H1 (cell line): ENCODE data around the gene ARFRP1. TPM values are rescaled to one million over a fixed set of nuclear protein-coding genes. Genes with fewer than 3 reads are reported as not detected.

Experiments
- CTCF ChIA-PET: fragments of 300-600 bp; sonication (Branson Sonifier 250); formaldehyde crosslinking; loops from one replicate; lab custom pipeline; 2021; ENCODE audit not compliant: partially characterized antibody; lab: Charles Lee
- POLR2A ChIA-PET: fragments of 300-600 bp; sonication (Branson Sonifier 250); formaldehyde crosslinking; loops from one replicate; lab custom pipeline; 2021; ENCODE audit warnings: inconsistent platforms; ENCODE audit not compliant: partially characterized antibody; lab: Charles Lee
- DNase-seq, 2 experiments: peaks; one replicate each; pipeline versions ENCODE4 v3.0.0 to v3.0.0-alpha.2; 2010 to 2022; ENCODE audit warnings: low spot score in 2 of 2, low read depth in 1 of 2, mixed read lengths in 1 of 2
- FAIRE-seq: peaks from 2 replicates; lab custom pipeline; 2011; peaks lifted over from hg19 to GRCh38; lab: Jason Lieb, UNC
- H2AFZ ChIP-seq: 2 replicates; pipeline ENCODE4 v1.8.1; 2012; ENCODE audit warnings: low read length, inconsistent platforms
- H2AK5ac ChIP-seq: 2 replicates; pipeline ENCODE4 v1.6.1; 2013; ENCODE audit warnings: low read depth, low read length
- H2BK120ac ChIP-seq: replicated peaks from 2 replicates; pipeline ENCODE3; 2013; ENCODE audit warnings: low read depth, low read length, inconsistent platforms
- H2BK12ac ChIP-seq: 2 replicates; pipeline ENCODE4 v1.6.1; 2013; ENCODE audit warnings: low read depth, low read length
- H2BK15ac ChIP-seq: 2 replicates; pipeline ENCODE4 v1.6.1; 2013; ENCODE audit warnings: low read length
- H2BK20ac ChIP-seq: 2 replicates; pipeline ENCODE4 v1.6.1; 2013; ENCODE audit warnings: low read length
- H2BK5ac ChIP-seq: 2 replicates; pipeline ENCODE4 v1.6.1; 2013; ENCODE audit warnings: low read depth, low read length
- H3K14ac ChIP-seq: 2 replicates; pipeline ENCODE4 v1.6.1; 2013; ENCODE audit warnings: inconsistent platforms; ENCODE audit not compliant: insufficient read length
- H3K18ac ChIP-seq: 2 replicates; pipeline ENCODE4 v1.6.1; 2013; ENCODE audit warnings: low read length; ENCODE audit errors: extremely low read depth
- H3K23ac ChIP-seq: 2 replicates; pipeline ENCODE4 v1.6.1; 2013; ENCODE audit warnings: inconsistent platforms; ENCODE audit not compliant: insufficient read length
- H3K23me2 ChIP-seq: 2 replicates; pipeline ENCODE4 v1.6.1; 2013; ENCODE audit warnings: low read depth, low read length
- H3K27ac ChIP-seq: 2 replicates; pipeline ENCODE4 v1.6.1; 2011; ENCODE audit warnings: low read depth, low read length, inconsistent platforms
- H3K27me3 ChIP-seq, 4 experiments: replicated peaks in 1 of 4; 1 replicate in 1 of 4; 2 replicates in 3 of 4; pipeline versions ENCODE4 v1.6.1 to v1.8.1; 2011 to 2013; ENCODE audit warnings: low read length in 3 of 4, mild to moderate bottlenecking in 3 of 4, inconsistent platforms in 2 of 4, mixed read lengths in 2 of 4, moderate library complexity in 1 of 4; ENCODE audit not compliant: control insufficient read depth in 3 of 4, insufficient read depth in 3 of 4; ENCODE audit errors: extremely low read depth in 1 of 4
- H3K36me3 ChIP-seq, 4 experiments: 2 replicates each; pipeline versions ENCODE4 v1.6.1 to v1.8.1; 2011 to 2013; ENCODE audit warnings: mild to moderate bottlenecking in 4 of 4, low read length in 3 of 4, moderate library complexity in 2 of 4, control low read depth in 1 of 4, inconsistent platforms in 1 of 4; ENCODE audit not compliant: insufficient read depth in 4 of 4, control insufficient read depth in 2 of 4
- H3K4ac ChIP-seq: replicated peaks from 2 replicates; pipeline ENCODE3; 2013; ENCODE audit warnings: low read length, low read depth, mixed read lengths, inconsistent platforms; ENCODE audit not compliant: insufficient read length
- H3K4me1 ChIP-seq, 4 experiments: replicated peaks in 1 of 4; 1 replicate in 1 of 4; 2 replicates in 3 of 4; pipeline versions ENCODE4 v1.6.1 to v1.8.1; 2011 to 2013; ENCODE audit warnings: low read length in 3 of 4, inconsistent platforms in 2 of 4, mixed read lengths in 1 of 4; ENCODE audit not compliant: insufficient read depth in 4 of 4, control insufficient read depth in 3 of 4
- H3K4me2 ChIP-seq, 2 experiments: 2 replicates each; pipeline versions ENCODE4 v1.6.1 to v1.8.1; 2011 to 2013; ENCODE audit warnings: low read depth in 2 of 2, low read length in 2 of 2, control low read depth in 1 of 2, inconsistent platforms in 1 of 2, mild to moderate bottlenecking in 1 of 2; ENCODE audit not compliant: insufficient read depth in 1 of 2
- H3K4me3 ChIP-seq, 4 experiments: fragments of 200-600, 300-600 bp in 1 of 4; sonication (generic), shearing (Covaris generic), sonication (Bioruptor Twin) in 1 of 4; 2 replicates each; pipeline versions ENCODE4 v1.5.1 to v1.8.1; 2011 to 2016; ENCODE audit warnings: low read length in 4 of 4, low read depth in 3 of 4, control low read depth in 2 of 4, inconsistent platforms in 2 of 4, mild to moderate bottlenecking in 2 of 4, mixed read lengths in 1 of 4, moderate library complexity in 1 of 4; ENCODE audit not compliant: insufficient read depth in 2 of 4; ENCODE audit errors: extremely low read depth in 1 of 4
- H3K56ac ChIP-seq: replicated peaks from 2 replicates; pipeline ENCODE3; 2013; ENCODE audit warnings: low read depth, mild to moderate bottlenecking, mixed read lengths, low read length, inconsistent platforms; ENCODE audit not compliant: insufficient read length
- H3K79me1 ChIP-seq: 2 replicates; pipeline ENCODE4 v1.6.1; 2013; ENCODE audit warnings: low read depth, low read length, control low read depth
- H3K79me2 ChIP-seq, 2 experiments: 2 replicates each; pipeline versions ENCODE4 v1.6.1 to v1.8.1; 2012 to 2013; ENCODE audit warnings: low read length in 2 of 2, mild to moderate bottlenecking in 2 of 2, inconsistent platforms in 1 of 2; ENCODE audit not compliant: insufficient read depth in 2 of 2, control insufficient read depth in 1 of 2
- H3K9ac ChIP-seq, 4 experiments: replicated peaks in 1 of 4; 1 replicate in 1 of 4; 2 replicates in 3 of 4; pipeline versions ENCODE4 v1.6.1 to v1.8.1; 2011 to 2013; ENCODE audit warnings: low read depth in 3 of 4, low read length in 3 of 4, control low read depth in 2 of 4, mild to moderate bottlenecking in 2 of 4, moderate library complexity in 2 of 4, inconsistent platforms in 1 of 4; ENCODE audit errors: extremely low read depth in 1 of 4
- H3K9me3 ChIP-seq, 2 experiments: 2 replicates each; pipeline versions ENCODE4 v1.6.1 to v1.8.1; 2012 to 2013; ENCODE audit warnings: mild to moderate bottlenecking in 2 of 2, moderate library complexity in 2 of 2, control low read depth in 1 of 2, inconsistent platforms in 1 of 2, low read depth in 1 of 2, low read length in 1 of 2, mixed read lengths in 1 of 2; ENCODE audit not compliant: insufficient read depth in 2 of 2
- H4K20me1 ChIP-seq, 2 experiments: replicated peaks in 1 of 2; 2 replicates each; pipeline versions ENCODE3 to v1.8.1; 2011 to 2013; ENCODE audit warnings: inconsistent platforms in 2 of 2, low read length in 2 of 2, mild to moderate bottlenecking in 1 of 2; ENCODE audit not compliant: insufficient read depth in 2 of 2, control insufficient read depth in 1 of 2
- H4K5ac ChIP-seq: 2 replicates; pipeline ENCODE4 v1.6.1; 2013; ENCODE audit warnings: low read length, low read depth, mixed read lengths, inconsistent platforms; ENCODE audit not compliant: insufficient read length
- H4K8ac ChIP-seq: 2 replicates; pipeline ENCODE4 v1.8.0; 2013; ENCODE audit warnings: mild to moderate bottlenecking, moderate library complexity, low read length, inconsistent platforms; ENCODE audit not compliant: insufficient read depth; ENCODE audit errors: extremely low read depth
- H4K91ac ChIP-seq: replicated peaks from 2 replicates; pipeline ENCODE3; 2013; ENCODE audit warnings: low read length, mixed read lengths, inconsistent platforms; ENCODE audit not compliant: insufficient read length
- ATF2 ChIP-seq: IDR thresholded peaks from 2 replicates; pipeline ENCODE4 v1.6.1; 2012; ENCODE audit warnings: low read length, inconsistent platforms
- CREB1 ChIP-seq: IDR thresholded peaks from 2 replicates; pipeline ENCODE4 v1.6.1; 2012; ENCODE audit warnings: inconsistent platforms
- HDAC2 ChIP-seq, 2 experiments: fragments of 300-600 bp in 1 of 2; sonication (generic) in 1 of 2; IDR thresholded peaks; 2 replicates each; pipeline ENCODE4 v1.6.1; 2011 to 2012; ENCODE audit warnings: low read depth in 2 of 2, low read length in 2 of 2, mild to moderate bottlenecking in 2 of 2, moderate library complexity in 2 of 2, borderline replicate concordance in 1 of 2, inconsistent platforms in 1 of 2
- HDAC6 ChIP-seq: IDR thresholded peaks from one replicate; pipeline ENCODE4 v1.7.1; 2012; ENCODE audit warnings: low read depth, mild to moderate bottlenecking, inconsistent platforms, low read length, moderate library complexity
- KDM1A ChIP-seq: fragments of 200-600, 300-600 bp; sonication (generic); IDR thresholded peaks from 2 replicates; pipeline ENCODE4 v1.7.1; 2016; ENCODE audit warnings: mild to moderate bottlenecking, low read length, borderline replicate concordance
- SAP30 ChIP-seq: fragments of 300-600 bp; sonication (generic); IDR thresholded peaks from 2 replicates; pipeline ENCODE4 v1.7.1; 2012; ENCODE audit warnings: low read length, moderate library complexity, mild to moderate bottlenecking, inconsistent platforms; ENCODE audit not compliant: insufficient read depth, insufficient replicate concordance
- SIN3A ChIP-seq, 2 experiments: IDR thresholded peaks in 1 of 2; conservative IDR thresholded peaks in 1 of 2; 2 replicates each; pipeline ENCODE4 v1.6.1; 2011 to 2012; ENCODE audit warnings: low read length in 2 of 2, improper control_type of control experiment in 1 of 2, low read depth in 1 of 2, mild to moderate bottlenecking in 1 of 2
- SP4 ChIP-seq: IDR thresholded peaks from 2 replicates; pipeline ENCODE4 v1.6.1; 2012; ENCODE audit warnings: low read length, inconsistent platforms
- YY1 ChIP-seq: IDR thresholded peaks from 2 replicates; pipeline ENCODE4 v1.6.1; 2011; ENCODE audit warnings: low read depth, mild to moderate bottlenecking, low read length
- ZNF274 ChIP-seq: IDR thresholded peaks from 2 replicates; pipeline ENCODE4 v1.7.0; 2012; ENCODE audit warnings: low read length, borderline replicate concordance; ENCODE audit errors: extremely low read depth
- WGBS, 2 experiments: shearing (Covaris generic) in 1 of 2; methylation state at CpG; one replicate each; pipeline versions ENCODE4 v1.1.6 to v1.1.7; 2013 to 2015; ENCODE audit warnings: low lambda C conversion rate in 2 of 2, mixed read lengths in 2 of 2, inconsistent platforms in 1 of 2, low coverage in 1 of 2, missing lambda C conversion rate in 1 of 2; ENCODE audit not compliant: insufficient replicate concordance in 2 of 2, insufficient coverage in 1 of 2, insufficient read length in 1 of 2; ENCODE audit errors: extremely low coverage in 1 of 2, missing lambda C conversion rate in 1 of 2; 5-methylcytosine and 5-hydroxymethylcytosine counted together
- polyA plus RNA-seq, 7 experiments: library from polyadenylated mRNA; depleted of rRNA in 3 of 7; stranded (reverse) in 5 of 7; unstranded in 2 of 7; fragments of >200 nt in 5 of 7; fragments of 200-250 nt in 2 of 7; gene quantifications; 1 replicate in 5 of 7; 2 replicates in 1 of 7; 4 replicates in 1 of 7; pipeline versions ENCODE4 v1.2.1 to v1.2.3, GENCODE V29; 2011 to 2013; ENCODE audit warnings: missing spikeins in 2 of 7, mixed read lengths in 2 of 7
- total RNA-seq: library from RNA; stranded (reverse); fragmentation: NEBNext Ultra II Directional; extraction: Animal tissue kit (Norgen Biotek cat#: 25700); gene quantifications from 2 replicates; pipeline ENCODE4 v1.2.1, GENCODE V29; 2021

Gene ARFRP1
- total and polyA plus RNA-seq, 2 of the 8 experiments (the other 6 are each of a cell fraction or from before 2014, with no cell fraction given): 12.9 to 22.9 TPM

- Histone ChIP-seq H3K9ac (no peak overlapping the region), H4K5ac (no peak overlapping the region), H2BK15ac (no peak overlapping the region), H2BK120ac (no peak overlapping the region), H3K4me2 (no peak overlapping the region), H2AK5ac (no peak overlapping the region), H3K56ac (no peak overlapping the region), H3K27me3 (no peaks in the 10 kb centered on the region), H3K79me2 (no peaks in the 10 kb centered on the region), H3K4me3 (no peak overlapping the region), H3K27ac (no peak overlapping the region), H2BK20ac (no peak overlapping the region), H3K4me1 (no peaks in the 10 kb centered on the region; a peak in 1 of 7 replicates), H3K14ac (no peak overlapping the region), H2AFZ (no peak overlapping the region), H3K36me3 (no peaks in the 10 kb centered on the region), H3K79me1 (no peaks in the 10 kb centered on the region), H3K23me2 (peaks cover 3% of the 10 kb centered on the region; the same call in 1 of the 2 replicates), H2BK12ac (no peak overlapping the region), H3K23ac (no peak overlapping the region), H3K4ac (no peak overlapping the region), H4K20me1 (peaks cover 0 to 5% of the 10 kb centered on the region in 2 experiments), H3K9me3 (no peaks in the 10 kb centered on the region; a peak in 1 of 4 replicates), H4K91ac (no peak overlapping the region), H2BK5ac (no peak overlapping the region), H4K8ac (peak overlapping the region; percentile 62; the same call in 1 of the 2 replicates), H3K18ac (no peak overlapping the region)
- WGBS, 2 experiments: 97% methylated on average over 14 of the region's 31 CpGs; no CpG with 5 or more reads in 1 of the 2 experiments
- FAIRE-seq (no peak), DNase-seq (no peak)
- CTCF ChIA-PET: interaction anchor here (1.1 to 1.7 kb wide), 3 partner anchors 10 to 151 kb away, joined by 3 to 4 read pairs (median 4); partner anchors contain the start of gene PTK6
- TF ChIP-seq SAP30 (no peak), SP4 (no peak), SIN3A (conservative IDR thresholded peaks at IDR 0.05 in 1 of 2, IDR thresholded peaks at IDR 0.05 in 1 of 2; ENCODE audit: low read depth in 1 of 2, low read length in 2 of 2) (no peak), HDAC2 (IDR thresholded peaks at IDR 0.05; ENCODE audit: borderline replicate concordance in 1 of 2, low read depth in 2 of 2, low read length in 2 of 2) (no peak), HDAC6 (no peak), ATF2 (no peak), KDM1A (no peak), CREB1 (no peak), YY1 (no peak), ZNF274 (no peak)
- POLR2A ChIA-PET: interaction anchor here (0.6 to 4.3 kb wide), 5 partner anchors 8 to 186 kb away, joined by 3 to 31 read pairs (median 6); partner anchors contain the start of gene TNFRSF6B
Observed at GRCh38 chr20:63688228-63689045, 19.3 kb downstream of the ARFRP1 start.
